ENCODE results near the gene GRN.
"Not testable (repeated sequence)": the region's sequence is repeated elsewhere in the genome, so short reads cannot be mapped to it uniquely, and the experiment has no call there.

The GRN gene

GRCh38 chr17:44367231-44367979 is 22.3 kb downstream of the GRN start:
- no peak for DNase-seq (ENCODE audit: low read depth, low spot score)
- TF ChIP-seq ZNF274 (IDR thresholded peaks at IDR 0.05; ENCODE audit: low read depth, low read length): no peak
- no peak for TF ChIP-seq SUZ12 (IDR thresholded peaks at IDR 0.05; ENCODE audit: extremely low read depth, insufficient read depth, insufficient read length)
- no peak for TF ChIP-seq YY1 (IDR thresholded peaks at IDR 0.05; ENCODE audit: insufficient read depth, insufficient read length)
- H3K4me1 ChIP-seq (ENCODE audit: insufficient read depth, insufficient read length): peaks cover 5% of the 10 kb centered on the region

GRCh38 chr17:44368391-44369243 is 23.5 kb downstream of the GRN start:
- not testable (repeated sequence) for DNase-seq (ENCODE audit: low read depth, low spot score); H3K36me3 ChIP-seq (ENCODE audit: insufficient read depth, insufficient read length, low read length); H3K4me3 ChIP-seq (ENCODE audit: insufficient read length, low read depth); H3K9ac ChIP-seq (ENCODE audit: insufficient read length, low read depth); H3K9me3 ChIP-seq (ENCODE audit: insufficient read depth, low read length); H3K4me1 ChIP-seq (ENCODE audit: insufficient read depth, insufficient read length)
- H3K27me3 ChIP-seq (ENCODE audit: insufficient read depth, insufficient read length): peaks cover 22% of the 10 kb centered on the region

More at GRCh38 chr17:44367231-44367979, 22.3 kb downstream of the GRN start:
- no peak overlapping the region for H3K4me3 ChIP-seq (ENCODE audit: insufficient read length, low read depth)
- no peaks in the 10 kb centered on the region for H3K36me3 ChIP-seq (ENCODE audit: insufficient read depth, insufficient read length, low read length)
- no peak overlapping the region for H3K9ac ChIP-seq (ENCODE audit: insufficient read length, low read depth)
- H3K9me3 ChIP-seq (ENCODE audit: insufficient read depth, low read length): no peaks in the 10 kb centered on the region
- peaks cover 22% of the 10 kb centered on the region for H3K27me3 ChIP-seq (ENCODE audit: insufficient read depth, insufficient read length)

- H3K4me1 ChIP-seq (ENCODE audit: insufficient read depth, insufficient read length); DNase-seq (ENCODE audit: low read depth, low spot score); H3K9ac ChIP-seq (ENCODE audit: insufficient read length, low read depth); H3K9me3 ChIP-seq (ENCODE audit: insufficient read depth, low read length); H3K36me3 ChIP-seq (ENCODE audit: insufficient read depth, insufficient read length, low read length); H3K4me3 ChIP-seq (ENCODE audit: insufficient read length, low read depth): not testable (repeated sequence)
- H3K27me3 ChIP-seq (ENCODE audit: insufficient read depth, insufficient read length): peaks cover 17% of the 10 kb centered on the region
Measured at GRCh38 chr17:44369414-44370023, 24.4 kb downstream of the GRN start.

- no peaks in the 10 kb centered on the region for H3K9me3 ChIP-seq (ENCODE audit: insufficient read depth, low read length)
- TF ChIP-seq YY1 (IDR thresholded peaks at IDR 0.05; ENCODE audit: insufficient read depth, insufficient read length) (no peak), ZNF274 (IDR thresholded peaks at IDR 0.05; ENCODE audit: low read depth, low read length) (no peak), SUZ12 (IDR thresholded peaks at IDR 0.05; ENCODE audit: extremely low read depth, insufficient read depth, insufficient read length) (no peak)
- no peaks in the 10 kb centered on the region for H3K36me3 ChIP-seq (ENCODE audit: insufficient read depth, insufficient read length, low read length)
- H3K4me1 ChIP-seq (ENCODE audit: insufficient read depth, insufficient read length): peaks cover 20% of the 10 kb centered on the region
- H3K4me3 ChIP-seq (ENCODE audit: insufficient read length, low read depth): no peak overlapping the region
- no peak overlapping the region for H3K9ac ChIP-seq (ENCODE audit: insufficient read length, low read depth)
- DNase-seq (ENCODE audit: low read depth, low spot score): no peak
- peaks cover 2% of the 10 kb centered on the region for H3K27me3 ChIP-seq (ENCODE audit: insufficient read depth, insufficient read length)
Measured at GRCh38 chr17:44372036-44372435, 26.9 kb downstream of the GRN start.

GRCh38 chr17:44374306-44375195 is 29.4 kb downstream of the GRN start:
- Histone ChIP-seq H3K9me3 (ENCODE audit: insufficient read depth, low read length) (no peaks in the 10 kb centered on the region), H3K36me3 (ENCODE audit: insufficient read depth, insufficient read length, low read length) (no peaks in the 10 kb centered on the region), H3K4me1 (ENCODE audit: insufficient read depth, insufficient read length) (peaks cover 20% of the 10 kb centered on the region), H3K27me3 (ENCODE audit: insufficient read depth, insufficient read length) (no peaks in the 10 kb centered on the region), H3K9ac (ENCODE audit: insufficient read length, low read depth) (peak overlapping the region; percentile 25), H3K4me3 (ENCODE audit: insufficient read length, low read depth) (no peak overlapping the region)
- no peak for TF ChIP-seq ZNF274 (IDR thresholded peaks at IDR 0.05; ENCODE audit: low read depth, low read length)
- no peak for TF ChIP-seq YY1 (IDR thresholded peaks at IDR 0.05; ENCODE audit: insufficient read depth, insufficient read length)
- no peak for TF ChIP-seq SUZ12 (IDR thresholded peaks at IDR 0.05; ENCODE audit: extremely low read depth, insufficient read depth, insufficient read length)
- DNase-seq (ENCODE audit: low read depth, low spot score): no peak

- Histone ChIP-seq H3K4me3 (ENCODE audit: insufficient read length, low read depth) (no peak overlapping the region), H3K9me3 (ENCODE audit: insufficient read depth, low read length) (no peaks in the 10 kb centered on the region), H3K9ac (ENCODE audit: insufficient read length, low read depth) (peak overlapping the region; percentile 67), H3K36me3 (ENCODE audit: insufficient read depth, insufficient read length, low read length) (no peaks in the 10 kb centered on the region), H3K27me3 (ENCODE audit: insufficient read depth, insufficient read length) (no peaks in the 10 kb centered on the region), H3K4me1 (ENCODE audit: insufficient read depth, insufficient read length) (peaks cover 20% of the 10 kb centered on the region)
- no peak for DNase-seq (ENCODE audit: low read depth, low spot score)
- no peak for TF ChIP-seq SUZ12 (IDR thresholded peaks at IDR 0.05; ENCODE audit: extremely low read depth, insufficient read depth, insufficient read length)
Measured at GRCh38 chr17:44375196-44376017, 30.3 kb downstream of the GRN start.
